Upper lobe of left lung (tissue), 4 donors: Measurements from ENCODE around the gene ABCB6.

ENCODE experiments used
- CTCF ChIP-seq, 6 experiments: fragments of 450-650 bp in 4 of 6; fragments of 200-600 bp in 2 of 6; sonication (generic) in 2 of 6; IDR thresholded peaks; one replicate each; pipeline ENCODE4 v1.5.1; 2016 to 2019; ENCODE audit warnings: antibody characterized with exemption in 6 of 6
- POLR2A ChIP-seq, 4 donors: fragments of 450-650 bp; IDR thresholded peaks; one replicate each; pipeline ENCODE4 v1.5.1; 2016 to 2017; ENCODE audit warnings: antibody characterized with exemption in 4 of 4, mild to moderate bottlenecking in 2 of 4
- POLR2AphosphoS5 ChIP-seq, 2 donors: sonication (generic); formaldehyde crosslinking; IDR thresholded peaks; one replicate each; pipeline ENCODE4 v1.5.1; 2017; ENCODE audit warnings: antibody characterized with exemption in 2 of 2

DNA sequence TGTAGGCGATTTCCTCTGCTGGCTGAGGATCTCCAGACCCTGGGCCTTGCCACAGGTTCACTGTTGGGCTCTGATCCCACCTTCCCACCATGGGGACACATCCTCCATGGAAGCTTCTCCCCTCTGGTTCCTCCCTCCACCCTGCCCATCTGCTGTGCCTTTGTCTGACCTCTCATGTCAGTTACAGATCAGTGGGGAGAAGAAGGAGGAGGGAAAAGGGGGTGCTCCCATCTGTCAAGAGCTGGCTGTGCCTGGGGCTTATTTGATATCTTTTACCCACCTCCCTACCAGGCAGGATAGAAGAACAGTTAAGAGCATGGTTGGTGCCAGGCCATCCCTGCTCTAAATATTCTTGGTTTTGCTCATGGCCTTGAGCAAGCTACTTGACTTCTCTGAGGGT lies 48.1 kb upstream of the ABCB6 start:
- no peak for TF ChIP-seq CTCF (IDR thresholded peaks at IDR 0.05)
- TF ChIP-seq POLR2A (IDR thresholded peaks at IDR 0.05) = no peak
- TF ChIP-seq POLR2AphosphoS5 (IDR thresholded peaks at IDR 0.05) = no peak
